Stomach (tissue), 9 donors: ENCODE measurements around the gene UPF2. TPM values are rescaled to one million over a fixed set of nuclear protein-coding genes. Genes with fewer than 3 reads are reported as not detected.
"Not testable (repeated sequence)": the region's sequence is repeated elsewhere in the genome, so short reads cannot be mapped to it uniquely, and the experiment has no call there.

Experiments used
- DNase-seq, 2 donors: peaks; one replicate each; pipeline versions ENCODE4 v3.0.0 to v3.0.0-alpha.2; 2013 to 2019
- H3K27ac ChIP-seq, 5 donors: fragments of 200-600 bp in 4 of 5; sonication (generic) in 4 of 5; one replicate each; pipeline ENCODE4 v1.5.1; 2013 to 2019; ENCODE audit warnings: mild to moderate bottlenecking in 1 of 5, moderate library complexity in 1 of 5
- H3K27me3 ChIP-seq, 3 donors: fragments of 200-600 bp; sonication (generic); one replicate each; pipeline ENCODE4 v1.5.1; 2017 to 2019; ENCODE audit warnings: mixed run types in 1 of 3
- H3K36me3 ChIP-seq, 4 donors: fragments of 200-600 bp; sonication (generic); 1 replicate in 3 of 4; 2 replicates in 1 of 4; pipeline ENCODE4 v1.5.1; 2016 to 2019
- H3K4me1 ChIP-seq, 4 donors: fragments of 200-600 bp; sonication (generic); one replicate each; pipeline ENCODE4 v1.5.1; 2016 to 2019
- H3K4me3 ChIP-seq, 4 donors: fragments of 200-600 bp; sonication (generic) in 3 of 4; one replicate each; pipeline ENCODE4 v1.5.1; 2016 to 2019; ENCODE audit warnings: mild to moderate bottlenecking in 1 of 4
- H3K9me3 ChIP-seq, 4 donors: fragments of 200-600 bp; sonication (generic); one replicate each; pipeline ENCODE4 v1.5.1; 2016 to 2019
- EP300 ChIP-seq: sonication (generic); formaldehyde crosslinking; IDR thresholded peaks from one replicate; pipeline ENCODE4 v1.6.1; 2017; ENCODE audit warnings: antibody characterized with exemption
- POLR2A ChIP-seq, 4 donors: fragments of 450-650 bp; IDR thresholded peaks; one replicate each; pipeline ENCODE4 v1.6.1; 2016; ENCODE audit warnings: antibody characterized with exemption in 4 of 4, control low read depth in 2 of 4, mild to moderate bottlenecking in 1 of 4, moderate library complexity in 1 of 4
- POLR2AphosphoS5 ChIP-seq, 3 donors: sonication (generic); formaldehyde crosslinking; IDR thresholded peaks; one replicate each; pipeline ENCODE4 v1.6.1; 2016; ENCODE audit warnings: antibody characterized with exemption in 3 of 3
- WGBS, 5 donors: extraction: QIAGEN DNeasy Blood & Tissue Kit in 3 of 5; methylation state at CpG; one replicate each; pipeline versions ENCODE4 v1.1.5 to v1.1.7; 2013 to 2018; 5-methylcytosine and 5-hydroxymethylcytosine counted together
- intact Hi-C: fragments of 100-400 bp; cut with DNase I; formaldehyde crosslinking; loops from one replicate; pipeline ENCODE4 v1.15.1; 2023; ENCODE audit warnings: low total_unique reads
- polyA plus RNA-seq, 3 donors: library from polyadenylated mRNA; stranded (reverse); fragments of 200-250 nt; gene quantifications; one replicate each; pipeline ENCODE4 v1.2.3, GENCODE V29; 2013
- total RNA-seq, 5 donors: library from RNA; depleted of rRNA; stranded (reverse); fragments of >200 nt; gene quantifications; one replicate each; pipeline versions ENCODE4 v1.1.0 to v1.2.3, GENCODE V29; 2014 to 2016
- TF ChIP-seq, protein P1 (sequence below), 7 experiments: fragments of 450-650 bp in 4 of 7; fragments of 200-600 bp in 3 of 7; sonication (generic) in 3 of 7; IDR thresholded peaks; one replicate each; pipeline ENCODE4 v1.5.1; 2016 to 2019; ENCODE audit warnings: antibody characterized with exemption in 7 of 7, control low read depth in 2 of 7, mild to moderate bottlenecking in 1 of 7
- donor health status: healthy with polysubstance abuse.
- donor health status: Bipolar disorder and iron deficiency.
- donor health status: healthy.

Gene UPF2
- total and polyA plus RNA-seq, 8 donors: 8.7 to 48.6 (median 17.2) TPM

DNA sequence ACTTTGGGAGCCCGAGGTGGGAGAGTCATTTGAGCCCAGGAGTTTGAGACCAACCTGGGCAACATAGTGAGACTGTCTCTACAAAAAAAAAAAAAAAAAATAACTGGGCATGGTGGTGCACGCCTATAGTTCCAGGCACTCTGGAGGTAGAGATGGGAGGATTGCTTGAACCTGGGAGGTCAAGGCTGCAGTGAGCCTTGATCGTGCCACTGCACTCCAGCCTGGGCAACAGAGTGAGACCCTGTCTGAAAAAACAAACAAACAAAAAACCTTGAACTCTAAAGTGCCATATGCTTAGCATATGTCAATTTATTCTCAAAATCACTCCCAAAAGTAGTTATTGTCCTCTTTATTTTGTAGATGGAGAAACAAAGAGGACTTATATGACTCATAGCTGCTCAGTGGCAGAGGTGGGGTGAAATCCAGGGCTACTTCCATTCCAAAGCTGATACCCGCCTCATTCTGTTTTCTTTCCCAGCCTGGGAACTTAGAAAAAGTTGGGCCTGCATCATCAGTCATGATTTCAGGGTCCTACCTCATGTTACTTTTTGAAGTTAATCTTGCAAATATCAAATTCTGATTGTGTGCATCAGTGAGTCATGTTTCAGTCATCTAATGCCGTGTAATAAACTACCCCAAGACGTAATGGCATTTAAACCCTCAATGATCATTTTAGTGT lies 39.4 kb upstream of the UPF2 start:
- no peak for DNase-seq
- Histone ChIP-seq H3K4me1 (peaks cover 0 to 4% (median 0%) of the 10 kb centered on the region in 4 donors), H3K9me3 (no peaks in the 10 kb centered on the region), H3K36me3 (peaks cover 24 to 72% (median 68%) of the 10 kb centered on the region in 4 donors), H3K4me3 (no peak overlapping the region), H3K27me3 (no peaks in the 10 kb centered on the region), H3K27ac (no peak overlapping the region)
- WGBS, 5 donors: 76 to 94% (median 89%) methylated on average over 5 to 6 of the region's 6 CpGs
- no peak for TF ChIP-seq EP300
- no peak for TF ChIP-seq POLR2A (IDR thresholded peaks at IDR 0.05)
- TF ChIP-seq POLR2AphosphoS5 (IDR thresholded peaks at IDR 0.05): no peak
- TF ChIP-seq, protein P1, sequence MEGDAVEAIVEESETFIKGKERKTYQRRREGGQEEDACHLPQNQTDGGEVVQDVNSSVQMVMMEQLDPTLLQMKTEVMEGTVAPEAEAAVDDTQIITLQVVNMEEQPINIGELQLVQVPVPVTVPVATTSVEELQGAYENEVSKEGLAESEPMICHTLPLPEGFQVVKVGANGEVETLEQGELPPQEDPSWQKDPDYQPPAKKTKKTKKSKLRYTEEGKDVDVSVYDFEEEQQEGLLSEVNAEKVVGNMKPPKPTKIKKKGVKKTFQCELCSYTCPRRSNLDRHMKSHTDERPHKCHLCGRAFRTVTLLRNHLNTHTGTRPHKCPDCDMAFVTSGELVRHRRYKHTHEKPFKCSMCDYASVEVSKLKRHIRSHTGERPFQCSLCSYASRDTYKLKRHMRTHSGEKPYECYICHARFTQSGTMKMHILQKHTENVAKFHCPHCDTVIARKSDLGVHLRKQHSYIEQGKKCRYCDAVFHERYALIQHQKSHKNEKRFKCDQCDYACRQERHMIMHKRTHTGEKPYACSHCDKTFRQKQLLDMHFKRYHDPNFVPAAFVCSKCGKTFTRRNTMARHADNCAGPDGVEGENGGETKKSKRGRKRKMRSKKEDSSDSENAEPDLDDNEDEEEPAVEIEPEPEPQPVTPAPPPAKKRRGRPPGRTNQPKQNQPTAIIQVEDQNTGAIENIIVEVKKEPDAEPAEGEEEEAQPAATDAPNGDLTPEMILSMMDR (IDR thresholded peaks at IDR 0.05): no peak
- intact Hi-C loops: no loop called here

DNA sequence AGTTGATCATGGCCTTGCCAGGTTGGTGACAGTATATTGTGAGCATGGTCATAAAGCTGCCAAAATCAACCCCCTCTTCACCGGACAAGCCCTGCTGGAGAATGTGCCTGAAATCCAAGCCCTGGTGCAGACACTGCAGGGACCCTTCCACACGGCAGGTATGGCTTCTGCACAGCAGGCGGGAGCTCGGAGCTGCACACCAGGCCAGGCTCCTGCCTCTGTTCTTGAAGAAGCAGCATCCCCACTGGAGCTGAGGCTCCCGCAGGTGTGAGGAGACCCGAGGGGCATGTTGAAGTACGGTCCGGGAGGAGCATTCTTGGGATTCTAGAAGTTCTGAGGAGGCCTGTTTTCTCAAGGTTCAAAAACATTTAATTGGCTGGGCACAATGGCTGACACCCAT lies 38.9 kb upstream of the UPF2 start:
- H3K36me3 ChIP-seq: peaks cover 19 to 67% (median 62%) of the 10 kb centered on the region in 4 donors
- H3K4me3 ChIP-seq: no peak overlapping the region
- intact Hi-C loops: no loop called here
- H3K27ac ChIP-seq: no peak overlapping the region
- TF ChIP-seq, protein P1 (IDR thresholded peaks at IDR 0.05): no peak
- TF ChIP-seq EP300 (no peak), POLR2A (IDR thresholded peaks at IDR 0.05) (no peak), POLR2AphosphoS5 (IDR thresholded peaks at IDR 0.05) (no peak)
- DNase-seq: no peak
- H3K4me1 ChIP-seq: peaks cover 0 to 4% (median 0%) of the 10 kb centered on the region in 4 donors
- no peaks in the 10 kb centered on the region for H3K9me3 ChIP-seq
- WGBS, 5 donors: 87 to 98% (median 94%) methylated on average over 7 to 8 of the region's 8 CpGs
- H3K27me3 ChIP-seq: no peaks in the 10 kb centered on the region

DNA sequence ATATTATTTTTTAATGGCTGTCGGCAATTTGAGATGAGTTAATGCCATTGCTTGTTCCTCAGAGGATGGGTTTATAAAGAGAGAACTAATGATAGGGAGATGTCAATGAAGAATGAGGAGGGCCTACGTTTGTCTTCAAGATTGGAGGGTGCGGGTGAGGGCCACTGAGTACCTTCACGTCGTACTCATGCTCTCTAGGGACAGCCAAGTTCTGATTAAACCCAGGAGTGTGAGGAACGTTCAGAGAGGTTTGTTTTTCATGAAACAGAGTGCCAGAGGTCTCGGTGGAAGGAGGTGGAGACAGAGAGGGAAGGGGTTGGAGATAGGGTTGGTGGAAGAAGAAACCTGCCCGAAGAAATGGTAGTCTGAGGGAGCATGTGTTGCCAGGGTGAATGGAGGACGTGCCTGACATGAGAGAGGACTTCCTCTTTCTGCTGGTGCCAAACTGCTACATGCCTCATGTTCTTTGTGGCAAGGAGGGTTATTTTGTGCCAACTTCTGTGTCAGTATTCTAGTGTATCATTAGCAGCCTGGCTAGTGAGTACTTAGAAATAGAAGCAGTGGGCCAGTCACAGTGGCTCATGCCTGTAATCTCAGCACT lies 35.1 kb upstream of the UPF2 start:
- H3K27me3 ChIP-seq: no peaks in the 10 kb centered on the region
- WGBS, 5 donors: 79 to 81% (median 80%) methylated on average over 9 of the region's 9 CpGs
- H3K4me3 ChIP-seq: no peak overlapping the region
- H3K9me3 ChIP-seq: no peaks in the 10 kb centered on the region
- H3K36me3 ChIP-seq: peaks cover 0 to 33% (median 27%) of the 10 kb centered on the region in 4 donors
- no peaks in the 10 kb centered on the region for H3K4me1 ChIP-seq
- H3K27ac ChIP-seq: no peak overlapping the region
- DNase-seq: no peak
- intact Hi-C loops: no loop called here
- TF ChIP-seq, protein P1 (IDR thresholded peaks at IDR 0.05): no peak
- no peak for TF ChIP-seq POLR2AphosphoS5 (IDR thresholded peaks at IDR 0.05)
- TF ChIP-seq POLR2A (IDR thresholded peaks at IDR 0.05): no peak
- TF ChIP-seq EP300: no peak

DNA sequence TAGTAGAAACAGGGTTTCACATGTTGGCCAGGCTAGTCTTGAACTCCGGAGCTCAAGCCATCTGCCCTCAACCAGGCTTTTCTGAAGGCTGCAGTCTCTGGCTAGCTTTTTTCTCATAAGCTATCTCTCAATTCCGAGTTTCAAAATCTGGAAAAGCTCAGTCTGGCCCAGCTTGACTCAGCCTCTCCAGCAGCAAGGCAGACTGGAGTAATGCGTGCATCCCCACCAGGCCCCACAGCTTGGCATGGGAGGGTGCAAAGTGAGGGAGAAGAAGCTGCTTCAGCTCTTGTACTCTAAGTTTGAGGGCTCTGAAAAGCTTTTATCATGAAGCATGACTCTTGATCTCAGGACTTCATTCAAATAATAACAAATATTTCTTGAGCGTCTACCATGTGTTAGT lies 30.9 kb upstream of the UPF2 start:
- DNase-seq: no peak
- H3K27ac ChIP-seq: no peak overlapping the region
- intact Hi-C loops: no loop called here
- TF ChIP-seq, protein P1 (IDR thresholded peaks at IDR 0.05): no peak
- TF ChIP-seq POLR2AphosphoS5 (IDR thresholded peaks at IDR 0.05) (no peak), POLR2A (IDR thresholded peaks at IDR 0.05) (no peak), EP300 (no peak)
- H3K9me3 ChIP-seq: no peaks in the 10 kb centered on the region
- H3K27me3 ChIP-seq: no peaks in the 10 kb centered on the region
- no peak overlapping the region for H3K4me3 ChIP-seq
- H3K36me3 ChIP-seq: peaks cover 0 to 15% (median 13%) of the 10 kb centered on the region in 4 donors
- WGBS, 5 donors: 75 to 87% (median 82%) methylated on average over 4 of the region's 4 CpGs
- H3K4me1 ChIP-seq: peaks cover 0 to 30% (median 21%) of the 10 kb centered on the region in 4 donors

DNA sequence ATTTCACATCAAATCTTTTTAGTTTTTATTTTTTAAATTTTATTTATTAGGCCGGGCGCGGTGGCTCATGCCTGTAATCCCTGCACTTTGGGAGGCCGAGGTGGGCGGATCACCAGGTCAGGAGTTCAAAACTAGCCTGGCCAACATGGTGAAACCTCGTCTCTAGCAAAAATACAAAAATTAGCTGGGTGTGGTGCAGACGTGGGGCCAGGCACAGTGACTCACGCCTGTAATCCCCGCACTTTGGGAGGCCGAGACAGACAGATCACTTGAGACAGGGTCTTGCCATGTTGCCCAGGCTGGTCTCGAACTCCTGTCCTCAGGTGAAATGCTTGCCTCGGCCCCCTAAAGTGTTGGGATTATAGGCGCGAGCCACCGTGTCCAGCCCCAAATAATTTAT lies 28.8 kb upstream of the UPF2 start:
- H3K9me3 ChIP-seq, H3K27ac ChIP-seq, DNase-seq, H3K36me3 ChIP-seq, intact Hi-C loops, H3K27me3 ChIP-seq, H3K4me3 ChIP-seq: not testable (repeated sequence)
- H3K4me1 ChIP-seq: peaks cover 0 to 34% (median 23%) of the 10 kb centered on the region in 4 donors
- WGBS, 5 donors: 94 to 96% (median 94%) methylated on average over 15 of the region's 15 CpGs
